PC-9 (cell line): ENCODE data around the gene RAP2A. TPM values are rescaled to one million over a fixed set of nuclear protein-coding genes. Genes with fewer than 3 reads are reported as not detected.

Experiments used
- BruUV-seq: library from RNA; stranded (reverse); fragments of 400-500 nt; replicated peaks from 2 replicates; lab custom pipeline; 2021; lab: Mats Ljungman, UMichigan
- CTCF ChIA-PET: fragments of 300-600 bp; sonication (Branson Sonifier 250); formaldehyde crosslinking; loops from one replicate; lab custom pipeline; 2022; ENCODE audit warnings: antibody characterized with exemption; lab: Charles Lee
- POLR2A ChIA-PET: fragments of 300-600 bp; sonication (Branson Sonifier 250); formaldehyde crosslinking; loops from one replicate; lab custom pipeline; 2022; ENCODE audit warnings: antibody characterized with exemption; ENCODE audit not compliant: unreplicated experiment; lab: Charles Lee
- DNase-seq, 2 experiments: peaks; one replicate each; pipeline versions ENCODE4 v3.0.0 to v3.0.0-alpha.2; 2015 to 2022; ENCODE audit warnings: mixed read lengths in 1 of 2
- H2AFZ ChIP-seq: fragments of 200-600 bp; sonication (generic); 2 replicates; pipeline ENCODE4 v1.8.1; 2017; ENCODE audit warnings: antibody characterized with exemption
- H3F3A ChIP-seq: fragments of 200-600 bp; sonication (generic); 2 replicates; pipeline ENCODE4 v1.8.1; 2017; ENCODE audit warnings: antibody characterized with exemption, mild to moderate bottlenecking, low read depth; ENCODE audit not compliant: insufficient read depth
- H3K27ac ChIP-seq: fragments of 200-600 bp; sonication (generic); 2 replicates; pipeline ENCODE4 v1.6.1; 2016; ENCODE audit warnings: mixed run types
- H3K27me3 ChIP-seq: fragments of 200-600 bp; sonication (generic); 2 replicates; pipeline ENCODE4 v1.6.1; 2016; ENCODE audit warnings: low read depth, mixed run types; ENCODE audit not compliant: insufficient read depth
- H3K36me3 ChIP-seq: fragments of 200-600 bp; sonication (generic); 2 replicates; pipeline ENCODE4 v1.6.1; 2016; ENCODE audit warnings: low read depth, mixed run types
- H3K4me1 ChIP-seq: fragments of 200-600 bp; sonication (generic); replicated peaks from 2 replicates; pipeline ENCODE4 v1.6.1; 2016; ENCODE audit warnings: mixed run types; ENCODE audit not compliant: insufficient read depth
- H3K4me2 ChIP-seq: fragments of 200-600 bp; sonication (generic); 2 replicates; pipeline ENCODE4 v1.6.1; 2017; ENCODE audit warnings: mixed run types
- H3K4me3 ChIP-seq: fragments of 200-600 bp; sonication (generic); 2 replicates; pipeline ENCODE4 v1.6.1; 2016; ENCODE audit warnings: mixed run types
- H3K79me2 ChIP-seq: fragments of 200-600 bp; sonication (generic); 2 replicates; pipeline ENCODE4 v1.6.1; 2017; ENCODE audit warnings: low read depth, mixed run types
- H3K9me2 ChIP-seq: fragments of 200-600 bp; sonication (generic); 2 replicates; pipeline ENCODE4 v1.8.1; 2017; ENCODE audit warnings: mild to moderate bottlenecking; ENCODE audit not compliant: insufficient read depth
- H3K9me3 ChIP-seq: fragments of 200-600 bp; sonication (generic); 2 replicates; pipeline ENCODE4 v1.8.1; 2016; ENCODE audit warnings: low read depth; ENCODE audit not compliant: insufficient read depth
- H4K20me1 ChIP-seq: fragments of 200-600 bp; sonication (generic); 2 replicates; pipeline ENCODE4 v1.8.1; 2017; ENCODE audit not compliant: insufficient read depth
- EZH2 ChIP-seq: fragments of 200-600 bp; sonication (generic); IDR thresholded peaks from 2 replicates; pipeline ENCODE4 v1.8.0; 2017; ENCODE audit warnings: antibody characterized with exemption, low read depth
- intact Hi-C: fragments of 100-400 bp; cut with micrococcal nuclease; formaldehyde crosslinking; loops from one replicate; pipeline ENCODE4 v1.10.0; 2022; ENCODE audit not compliant: unreplicated experiment
- total RNA-seq: library from RNA; stranded (reverse); gene quantifications from 2 replicates; pipeline ENCODE4 v1.2.3, GENCODE V29; 2021
- TF ChIP-seq, protein P1 (sequence below): fragments of 200-600 bp; sonication (generic); conservative IDR thresholded peaks from 2 replicates; pipeline ENCODE4 v1.6.1; 2017; ENCODE audit warnings: mixed run types, antibody characterized with exemption, mild to moderate bottlenecking, moderate library complexity

Gene RAP2A
- total RNA-seq, 1 experiment from 2014 or later, result 21.5 TPM

DNA sequence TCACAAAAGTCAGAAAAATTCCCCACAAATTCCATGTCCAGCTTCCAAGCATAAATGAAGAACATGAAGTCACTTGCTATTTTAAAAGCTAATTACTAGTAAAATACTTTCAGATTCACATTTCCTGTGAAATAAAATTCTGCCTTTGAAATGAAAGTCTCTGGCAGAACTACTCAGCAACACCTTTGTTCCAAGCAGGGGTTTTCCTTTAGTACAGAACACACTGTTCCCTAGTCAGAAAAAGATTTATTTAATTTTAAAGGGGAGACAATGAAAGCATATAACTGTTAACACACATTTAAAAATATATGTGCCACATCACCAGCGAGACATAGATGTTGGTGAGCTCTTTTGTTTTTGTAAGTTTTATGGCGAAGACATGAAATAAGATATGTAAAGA, 26.4 kb upstream of the RAP2A start:
- Histone ChIP-seq H3K36me3 (no peaks in the 10 kb centered on the region), H3F3A (no peaks in the 10 kb centered on the region), H3K4me1 (no peaks in the 10 kb centered on the region), H4K20me1 (no peaks in the 10 kb centered on the region), H3K79me2 (no peaks in the 10 kb centered on the region), H3K27me3 (no peaks in the 10 kb centered on the region), H3K27ac (no peak overlapping the region), H3K4me2 (no peak overlapping the region), H3K9me3 (no peaks in the 10 kb centered on the region), H3K9me2 (no peaks in the 10 kb centered on the region), H3K4me3 (no peak overlapping the region), H2AFZ (no peak overlapping the region)
- BruUV-seq, result no TSS peak
- intact Hi-C loops, result no loop called here
- POLR2A ChIA-PET, result no interaction called here
- no peak for DNase-seq
- TF ChIP-seq, protein P1, sequence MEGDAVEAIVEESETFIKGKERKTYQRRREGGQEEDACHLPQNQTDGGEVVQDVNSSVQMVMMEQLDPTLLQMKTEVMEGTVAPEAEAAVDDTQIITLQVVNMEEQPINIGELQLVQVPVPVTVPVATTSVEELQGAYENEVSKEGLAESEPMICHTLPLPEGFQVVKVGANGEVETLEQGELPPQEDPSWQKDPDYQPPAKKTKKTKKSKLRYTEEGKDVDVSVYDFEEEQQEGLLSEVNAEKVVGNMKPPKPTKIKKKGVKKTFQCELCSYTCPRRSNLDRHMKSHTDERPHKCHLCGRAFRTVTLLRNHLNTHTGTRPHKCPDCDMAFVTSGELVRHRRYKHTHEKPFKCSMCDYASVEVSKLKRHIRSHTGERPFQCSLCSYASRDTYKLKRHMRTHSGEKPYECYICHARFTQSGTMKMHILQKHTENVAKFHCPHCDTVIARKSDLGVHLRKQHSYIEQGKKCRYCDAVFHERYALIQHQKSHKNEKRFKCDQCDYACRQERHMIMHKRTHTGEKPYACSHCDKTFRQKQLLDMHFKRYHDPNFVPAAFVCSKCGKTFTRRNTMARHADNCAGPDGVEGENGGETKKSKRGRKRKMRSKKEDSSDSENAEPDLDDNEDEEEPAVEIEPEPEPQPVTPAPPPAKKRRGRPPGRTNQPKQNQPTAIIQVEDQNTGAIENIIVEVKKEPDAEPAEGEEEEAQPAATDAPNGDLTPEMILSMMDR, result no peak
- TF ChIP-seq EZH2, result no peak
- CTCF ChIA-PET, result no interaction called here

- TF ChIP-seq, protein P1, result no peak
- no peak for TF ChIP-seq EZH2
- Histone ChIP-seq H3K4me2 (no peak overlapping the region), H3K4me1 (no peaks in the 10 kb centered on the region), H3K9me2 (no peaks in the 10 kb centered on the region), H3K36me3 (no peaks in the 10 kb centered on the region), H3K27ac (no peak overlapping the region), H3K27me3 (no peaks in the 10 kb centered on the region), H3F3A (no peaks in the 10 kb centered on the region), H4K20me1 (no peaks in the 10 kb centered on the region), H2AFZ (no peak overlapping the region), H3K79me2 (no peaks in the 10 kb centered on the region), H3K4me3 (no peak overlapping the region), H3K9me3 (no peaks in the 10 kb centered on the region)
- intact Hi-C loops, result no loop called here
- BruUV-seq, result no TSS peak
- CTCF ChIA-PET, result no interaction called here
- POLR2A ChIA-PET, result no interaction called here
- no peak for DNase-seq
Measured at GRCh38 chr13:97408938-97409337, 25.0 kb upstream of the RAP2A start.

DNA sequence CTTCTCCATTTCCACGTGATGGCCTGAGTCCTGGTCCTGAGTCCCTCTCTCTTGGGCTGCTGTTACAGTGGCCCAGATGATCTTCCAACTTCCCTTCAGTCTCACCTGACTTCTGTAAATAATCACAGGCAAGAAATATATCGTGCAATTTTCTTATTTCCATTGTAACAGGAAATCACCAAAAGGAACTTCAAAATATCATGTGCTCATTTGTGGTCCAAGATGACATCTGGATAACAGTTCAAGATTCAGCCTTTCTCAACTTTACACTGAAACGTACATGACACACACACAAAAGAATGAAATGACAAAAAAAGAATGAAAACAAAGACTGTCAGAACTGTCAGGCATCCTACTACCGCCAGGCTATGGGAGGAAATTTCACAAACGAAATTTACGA, 22.0 kb upstream of the RAP2A start:
- BruUV-seq, result no TSS peak
- intact Hi-C loops, result no loop called here
- Histone ChIP-seq H3K27ac (no peak overlapping the region), H3K4me1 (no peaks in the 10 kb centered on the region), H3K9me2 (no peaks in the 10 kb centered on the region), H3F3A (no peaks in the 10 kb centered on the region), H3K36me3 (no peaks in the 10 kb centered on the region), H3K79me2 (no peaks in the 10 kb centered on the region), H3K4me2 (no peak overlapping the region), H3K27me3 (no peaks in the 10 kb centered on the region), H3K9me3 (no peaks in the 10 kb centered on the region), H4K20me1 (no peaks in the 10 kb centered on the region), H3K4me3 (no peak overlapping the region), H2AFZ (no peak overlapping the region)
- POLR2A ChIA-PET, result no interaction called here
- TF ChIP-seq, protein P1, result no peak
- no peak for TF ChIP-seq EZH2
- CTCF ChIA-PET, result no interaction called here
- no peak for DNase-seq
